A549 (cell line): Measurements from ENCODE around the gene PTPRD.

ENCODE experiments used
- CBX2 ChIP-seq: fragments of 200-600 bp; sonication (generic); IDR thresholded peaks from 2 replicates; pipeline ENCODE4 v1.6.1; 2016; ENCODE audit warnings: low read depth, mild to moderate bottlenecking, borderline replicate concordance
- CTCF ChIP-seq: fragments of >200 bp; sonication (Bioruptor Twin); formaldehyde crosslinking; IDR thresholded peaks from 3 replicates; pipeline ENCODE4 v1.5.1; 2016
- EP300 ChIP-seq, 2 experiments: fragments of >200 bp; sonication (Bioruptor Twin); formaldehyde crosslinking; IDR thresholded peaks; 2 replicates in 1 of 2; 3 replicates in 1 of 2; pipeline ENCODE4 v1.6.1; 2016 to 2017
- HDAC2 ChIP-seq: fragments of 200-600 bp; sonication (generic); IDR thresholded peaks from 2 replicates; pipeline ENCODE4 v1.6.1; 2016
- HOXB5 ChIP-seq: fragments of 250-450 bp; sonication (Bioruptor Pico); IDR thresholded peaks from 2 replicates; pipeline ENCODE4 v1.5.0; 2020; ENCODE audit warnings: mild to moderate bottlenecking, moderate library complexity
- PHF8 ChIP-seq: fragments of 200-600 bp; sonication (generic); IDR thresholded peaks from 2 replicates; pipeline ENCODE4 v1.6.1; 2016; ENCODE audit warnings: low read depth, mild to moderate bottlenecking, antibody characterized with exemption, moderate library complexity, borderline replicate concordance
- POLR2A ChIP-seq: IDR thresholded peaks from 2 replicates; pipeline ENCODE4 v1.6.1; 2012; ENCODE audit warnings: mild to moderate bottlenecking, low read length
- SREBF2 ChIP-seq: fragments of 450-650 bp; IDR thresholded peaks from 2 replicates; pipeline ENCODE4 v1.6.1; 2014; ENCODE audit warnings: mild to moderate bottlenecking, moderate library complexity
- ZNF302 ChIP-seq: fragments of 250-450 bp; sonication (Bioruptor Pico); IDR thresholded peaks from 2 replicates; pipeline ENCODE4 v1.9.0; 2021; ENCODE audit warnings: inconsistent platforms, mild to moderate bottlenecking, moderate library complexity
- ZSCAN20 ChIP-seq: fragments of 250-450 bp; sonication (Bioruptor Pico); IDR thresholded peaks from 2 replicates; pipeline ENCODE4 v1.8.0; 2022; ENCODE audit warnings: mild to moderate bottlenecking, moderate library complexity
- TF ChIP-seq, protein P1 (sequence below): fragments of 200-600 bp; sonication (generic); IDR thresholded peaks from 2 replicates; pipeline ENCODE4 v1.6.1; 2016; ENCODE audit warnings: antibody characterized with exemption, mild to moderate bottlenecking, moderate library complexity
- TF ChIP-seq, protein P2 (sequence below): IDR thresholded peaks from 2 replicates; pipeline ENCODE4 v1.6.1; 2012; ENCODE audit warnings: low read depth, borderline replicate concordance

DNA sequence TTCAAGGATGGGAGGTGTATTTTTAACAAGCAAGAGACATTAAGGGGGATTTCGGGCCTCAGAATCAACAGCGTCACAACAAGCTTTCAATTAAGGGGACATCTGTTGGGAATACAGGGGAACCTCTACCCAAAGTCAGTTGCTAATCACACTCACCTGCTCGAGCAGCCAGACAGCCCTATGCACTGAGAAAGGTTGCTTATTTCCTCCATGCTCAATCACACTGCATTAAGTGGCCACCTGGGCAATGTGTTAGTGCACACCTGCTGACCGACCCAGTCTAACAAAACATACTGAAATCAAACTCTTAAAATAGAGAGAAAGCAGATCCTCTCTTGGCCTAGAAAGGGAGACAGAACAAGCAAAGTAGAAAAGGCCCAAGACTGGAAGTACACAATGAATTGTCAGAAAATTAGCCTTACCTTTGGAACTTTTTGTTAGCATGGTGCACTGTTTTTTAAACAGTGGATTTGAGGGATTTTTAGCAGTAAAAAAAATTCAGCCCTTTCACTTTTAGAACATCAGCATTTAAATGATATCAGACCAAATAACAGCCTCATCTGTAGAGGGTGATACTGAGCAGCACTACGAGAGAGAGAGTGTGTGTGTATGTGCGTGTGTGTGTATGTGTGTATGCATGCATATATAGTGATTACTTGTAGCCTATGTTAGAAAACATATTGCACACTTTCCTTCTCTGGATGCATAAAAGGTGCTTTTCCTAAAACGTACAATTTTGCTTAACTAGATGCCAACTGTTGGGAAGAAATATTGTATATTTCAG lies 1694.7 kb downstream of the PTPRD start:
- TF ChIP-seq HDAC2 = no peak
- TF ChIP-seq HOXB5 (CRISPR knock-in tag) = no peak
- no peak for TF ChIP-seq CTCF
- no peak for TF ChIP-seq EP300 (IDR thresholded peaks at IDR 0.05)
- TF ChIP-seq SREBF2 = no peak
- no peak for TF ChIP-seq CBX2
- TF ChIP-seq PHF8 = no peak
- TF ChIP-seq POLR2A = no peak
- TF ChIP-seq, protein P1, sequence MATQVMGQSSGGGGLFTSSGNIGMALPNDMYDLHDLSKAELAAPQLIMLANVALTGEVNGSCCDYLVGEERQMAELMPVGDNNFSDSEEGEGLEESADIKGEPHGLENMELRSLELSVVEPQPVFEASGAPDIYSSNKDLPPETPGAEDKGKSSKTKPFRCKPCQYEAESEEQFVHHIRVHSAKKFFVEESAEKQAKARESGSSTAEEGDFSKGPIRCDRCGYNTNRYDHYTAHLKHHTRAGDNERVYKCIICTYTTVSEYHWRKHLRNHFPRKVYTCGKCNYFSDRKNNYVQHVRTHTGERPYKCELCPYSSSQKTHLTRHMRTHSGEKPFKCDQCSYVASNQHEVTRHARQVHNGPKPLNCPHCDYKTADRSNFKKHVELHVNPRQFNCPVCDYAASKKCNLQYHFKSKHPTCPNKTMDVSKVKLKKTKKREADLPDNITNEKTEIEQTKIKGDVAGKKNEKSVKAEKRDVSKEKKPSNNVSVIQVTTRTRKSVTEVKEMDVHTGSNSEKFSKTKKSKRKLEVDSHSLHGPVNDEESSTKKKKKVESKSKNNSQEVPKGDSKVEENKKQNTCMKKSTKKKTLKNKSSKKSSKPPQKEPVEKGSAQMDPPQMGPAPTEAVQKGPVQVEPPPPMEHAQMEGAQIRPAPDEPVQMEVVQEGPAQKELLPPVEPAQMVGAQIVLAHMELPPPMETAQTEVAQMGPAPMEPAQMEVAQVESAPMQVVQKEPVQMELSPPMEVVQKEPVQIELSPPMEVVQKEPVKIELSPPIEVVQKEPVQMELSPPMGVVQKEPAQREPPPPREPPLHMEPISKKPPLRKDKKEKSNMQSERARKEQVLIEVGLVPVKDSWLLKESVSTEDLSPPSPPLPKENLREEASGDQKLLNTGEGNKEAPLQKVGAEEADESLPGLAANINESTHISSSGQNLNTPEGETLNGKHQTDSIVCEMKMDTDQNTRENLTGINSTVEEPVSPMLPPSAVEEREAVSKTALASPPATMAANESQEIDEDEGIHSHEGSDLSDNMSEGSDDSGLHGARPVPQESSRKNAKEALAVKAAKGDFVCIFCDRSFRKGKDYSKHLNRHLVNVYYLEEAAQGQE = no peak
- TF ChIP-seq ZNF302 = no peak
- TF ChIP-seq, protein P2, sequence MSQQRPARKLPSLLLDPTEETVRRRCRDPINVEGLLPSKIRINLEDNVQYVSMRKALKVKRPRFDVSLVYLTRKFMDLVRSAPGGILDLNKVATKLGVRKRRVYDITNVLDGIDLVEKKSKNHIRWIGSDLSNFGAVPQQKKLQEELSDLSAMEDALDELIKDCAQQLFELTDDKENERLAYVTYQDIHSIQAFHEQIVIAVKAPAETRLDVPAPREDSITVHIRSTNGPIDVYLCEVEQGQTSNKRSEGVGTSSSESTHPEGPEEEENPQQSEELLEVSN = no peak
- TF ChIP-seq ZSCAN20 = no peak
